Progenitor cell of endocrine pancreas (in vitro differentiated cells): ENCODE measurements around the gene WDR37. TPM values are rescaled to one million over a fixed set of nuclear protein-coding genes. Genes with fewer than 3 reads are reported as not detected.

Source experiments
- DNase-seq: peaks from one replicate; pipeline ENCODE4 v3.0.0; 2021; ENCODE audit warnings: low spot score; ENCODE audit not compliant: unreplicated experiment
- H3K27ac Mint-ChIP-seq: 2 replicates; pipeline ENCODE4 v1.8.0; 2021; ENCODE audit warnings: mild to moderate bottlenecking, moderate library complexity, mixed read lengths
- H3K27me3 Mint-ChIP-seq: 2 replicates; pipeline ENCODE4 v1.8.0; 2021; ENCODE audit warnings: mixed read lengths
- H3K36me3 Mint-ChIP-seq: 2 replicates; pipeline ENCODE4 v1.8.0; 2022; ENCODE audit warnings: mixed read lengths; ENCODE audit not compliant: insufficient read depth
- H3K4me1 Mint-ChIP-seq: 2 replicates; pipeline ENCODE4 v1.8.0; 2021; ENCODE audit warnings: low read depth, mixed read lengths
- H3K4me3 Mint-ChIP-seq: 2 replicates; pipeline ENCODE4 v1.8.0; 2021; ENCODE audit warnings: low read depth, mild to moderate bottlenecking, moderate library complexity, mixed read lengths
- H3K9me3 Mint-ChIP-seq: 2 replicates; pipeline ENCODE4 v1.8.0; 2021; ENCODE audit warnings: low read depth, mixed read lengths
- total RNA-seq: library from RNA; stranded (reverse); gene quantifications from 2 replicates; pipeline ENCODE4 v1.2.1, GENCODE V29; 2021
- TF ChIP-seq, protein P1 (sequence below): fragments of 200-600 bp; sonication (generic); IDR thresholded peaks from one replicate; pipeline ENCODE4 v1.5.0; 2021; ENCODE audit warnings: antibody characterized with exemption, mild to moderate bottlenecking; ENCODE audit not compliant: unreplicated experiment

WDR37 gene
- total RNA-seq, 1 donor from 2014 or later: 18.7 TPM

DNA sequence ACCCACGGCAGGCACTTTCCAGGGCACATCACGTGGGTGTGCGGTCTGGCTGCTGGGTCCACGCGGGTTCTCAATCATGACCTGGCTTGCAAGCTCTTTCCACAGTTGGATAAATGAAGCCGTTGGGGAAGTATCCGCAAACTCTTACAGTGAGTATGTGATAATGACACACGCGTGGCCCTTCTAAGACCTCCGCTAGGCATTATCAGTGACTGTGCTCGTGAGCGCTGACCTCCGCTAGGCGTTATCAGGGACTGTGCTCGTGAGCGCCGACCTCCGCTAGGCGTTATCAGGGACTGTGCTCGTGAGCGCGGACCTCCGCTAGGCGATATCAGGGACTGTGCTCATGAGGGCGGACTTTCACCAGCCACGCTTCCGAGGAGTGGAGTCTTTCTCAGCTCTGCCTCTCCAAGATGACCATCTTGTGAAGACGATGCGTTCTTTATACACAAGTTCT is 107.0 kb downstream of the WDR37 start:
- TF ChIP-seq, protein P1, sequence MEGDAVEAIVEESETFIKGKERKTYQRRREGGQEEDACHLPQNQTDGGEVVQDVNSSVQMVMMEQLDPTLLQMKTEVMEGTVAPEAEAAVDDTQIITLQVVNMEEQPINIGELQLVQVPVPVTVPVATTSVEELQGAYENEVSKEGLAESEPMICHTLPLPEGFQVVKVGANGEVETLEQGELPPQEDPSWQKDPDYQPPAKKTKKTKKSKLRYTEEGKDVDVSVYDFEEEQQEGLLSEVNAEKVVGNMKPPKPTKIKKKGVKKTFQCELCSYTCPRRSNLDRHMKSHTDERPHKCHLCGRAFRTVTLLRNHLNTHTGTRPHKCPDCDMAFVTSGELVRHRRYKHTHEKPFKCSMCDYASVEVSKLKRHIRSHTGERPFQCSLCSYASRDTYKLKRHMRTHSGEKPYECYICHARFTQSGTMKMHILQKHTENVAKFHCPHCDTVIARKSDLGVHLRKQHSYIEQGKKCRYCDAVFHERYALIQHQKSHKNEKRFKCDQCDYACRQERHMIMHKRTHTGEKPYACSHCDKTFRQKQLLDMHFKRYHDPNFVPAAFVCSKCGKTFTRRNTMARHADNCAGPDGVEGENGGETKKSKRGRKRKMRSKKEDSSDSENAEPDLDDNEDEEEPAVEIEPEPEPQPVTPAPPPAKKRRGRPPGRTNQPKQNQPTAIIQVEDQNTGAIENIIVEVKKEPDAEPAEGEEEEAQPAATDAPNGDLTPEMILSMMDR: no peak
- no peak for DNase-seq
- Mint-ChIP-seq H3K4me1 (no peaks in the 10 kb centered on the region), H3K27ac (no peak overlapping the region), H3K9me3 (no peaks in the 10 kb centered on the region), H3K27me3 (peaks cover 3% of the 10 kb centered on the region), H3K4me3 (no peak overlapping the region), H3K36me3 (no peaks in the 10 kb centered on the region)

GRCh38 chr10:1163831-1164230 is 107.6 kb downstream of the WDR37 start:
- Mint-ChIP-seq H3K4me1 (no peaks in the 10 kb centered on the region), H3K27me3 (peaks cover 3% of the 10 kb centered on the region), H3K9me3 (no peaks in the 10 kb centered on the region), H3K27ac (no peak overlapping the region), H3K36me3 (no peaks in the 10 kb centered on the region), H3K4me3 (no peak overlapping the region)
- TF ChIP-seq, protein P1: no peak
- no peak for DNase-seq

DNA sequence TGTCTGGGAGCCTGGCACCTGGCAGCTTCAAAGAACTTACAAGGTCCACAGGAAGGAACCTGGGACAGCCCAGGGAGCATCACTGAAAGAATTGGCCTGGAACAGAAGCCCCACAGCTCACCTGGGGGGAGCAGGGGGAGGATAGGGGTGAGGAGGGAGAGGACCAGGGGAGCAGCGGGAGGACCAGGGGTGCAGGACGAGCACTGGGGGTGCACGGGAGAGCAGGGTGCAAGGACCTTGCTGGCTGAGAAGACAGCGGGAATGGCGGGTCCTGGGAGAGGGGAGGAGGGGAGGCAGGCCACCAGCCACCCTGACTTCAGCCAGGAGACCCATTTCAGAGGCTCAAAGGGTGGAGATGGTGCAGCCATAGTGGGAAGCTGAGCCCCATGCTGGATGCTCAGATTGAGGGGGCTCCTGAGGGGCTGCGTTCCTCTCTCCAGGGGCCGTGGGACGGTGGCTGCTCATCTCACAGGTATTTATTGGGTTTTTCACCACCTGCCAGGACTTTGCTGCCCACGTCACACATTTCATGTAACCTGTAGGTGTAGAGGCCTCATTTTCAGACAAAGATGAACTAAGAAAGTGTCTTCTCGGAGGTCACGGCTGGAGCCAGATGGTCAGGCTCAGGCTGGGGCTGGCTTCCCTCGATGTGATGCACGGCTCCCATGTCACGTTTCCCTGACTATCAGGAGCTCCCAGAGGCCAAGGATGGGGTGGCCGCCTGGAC is 110.1 kb downstream of the WDR37 start:
- Mint-ChIP-seq H3K4me3 (no peak overlapping the region), H3K36me3 (no peaks in the 10 kb centered on the region), H3K9me3 (no peaks in the 10 kb centered on the region), H3K4me1 (no peaks in the 10 kb centered on the region), H3K27me3 (peaks cover 10% of the 10 kb centered on the region), H3K27ac (no peak overlapping the region)
- TF ChIP-seq, protein P1: no peak
- no peak for DNase-seq

DNA sequence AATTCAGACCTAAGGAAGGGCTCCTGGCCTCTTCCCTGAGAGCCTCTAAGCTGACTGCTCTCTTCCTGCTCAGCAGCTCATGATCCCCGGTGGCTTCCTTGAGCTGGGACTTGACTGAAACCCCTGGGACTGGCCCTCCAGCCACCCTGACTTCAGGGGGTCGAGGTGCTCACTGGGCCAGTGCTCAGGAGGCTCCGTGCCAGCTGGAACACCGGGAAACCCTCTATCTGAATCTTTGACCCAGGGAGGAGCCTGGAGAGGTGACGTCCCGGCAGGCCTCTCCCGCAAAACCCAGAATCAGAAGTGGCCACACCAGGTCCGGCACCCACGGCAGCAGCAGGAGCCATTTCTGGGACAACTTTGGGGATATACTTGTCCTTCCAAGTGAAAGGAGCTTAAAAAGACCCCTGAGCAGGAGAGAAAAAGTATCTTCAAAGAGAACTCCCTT is 110.7 kb downstream of the WDR37 start:
- H3K27ac Mint-ChIP-seq: no peak overlapping the region
- H3K4me1 Mint-ChIP-seq: no peaks in the 10 kb centered on the region
- TF ChIP-seq, protein P1: no peak
- H3K27me3 Mint-ChIP-seq: peaks cover 10% of the 10 kb centered on the region
- H3K36me3 Mint-ChIP-seq: no peaks in the 10 kb centered on the region
- H3K4me3 Mint-ChIP-seq: no peak overlapping the region
- no peaks in the 10 kb centered on the region for H3K9me3 Mint-ChIP-seq
- no peak for DNase-seq

DNA sequence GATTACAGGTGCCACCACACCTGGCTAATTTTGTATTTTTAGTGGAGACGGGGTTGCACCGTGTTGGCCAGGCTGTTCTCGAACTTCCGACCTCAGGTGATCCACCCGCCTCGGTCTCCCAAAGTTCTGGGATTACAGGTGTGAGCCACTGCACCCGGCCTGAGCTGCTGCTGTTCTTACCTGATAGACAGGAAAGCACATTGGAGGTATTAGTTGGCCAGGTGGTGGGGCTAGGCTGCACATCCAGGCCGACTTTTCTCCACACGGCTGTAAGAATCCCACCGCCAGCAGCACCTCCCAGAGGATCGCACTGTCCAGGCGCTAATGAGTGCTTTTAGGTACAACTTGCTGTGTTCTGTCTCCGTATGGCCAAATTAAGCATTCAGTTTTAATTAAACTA is 112.6 kb downstream of the WDR37 start:
- no peak for DNase-seq
- H3K27me3 Mint-ChIP-seq: peaks cover 16% of the 10 kb centered on the region

More for the DNA sequence above, 112.6 kb downstream of the WDR37 start:
- H3K4me3 Mint-ChIP-seq: no peak overlapping the region
- H3K9me3 Mint-ChIP-seq: no peaks in the 10 kb centered on the region
- H3K36me3 Mint-ChIP-seq: no peaks in the 10 kb centered on the region
- TF ChIP-seq, protein P1: no peak
- H3K27ac Mint-ChIP-seq: no peak overlapping the region
- H3K4me1 Mint-ChIP-seq: no peaks in the 10 kb centered on the region
